Muscle layer of duodenum (tissue), 2 donors: ENCODE results near the gene MAP7.

Experiments
- H3K27ac ChIP-seq: one replicate; pipeline ENCODE4 v1.7.0; 2013; ENCODE audit warnings: mild to moderate bottlenecking, low read length
- H3K27me3 ChIP-seq: one replicate; pipeline ENCODE4 v1.7.0; 2013; ENCODE audit warnings: low read depth, mild to moderate bottlenecking, control low read depth, low read length
- H3K36me3 ChIP-seq, 2 donors: one replicate each; pipeline ENCODE4 v1.7.0; 2013; ENCODE audit warnings: low read length in 2 of 2, control low read depth in 1 of 2, mild to moderate bottlenecking in 1 of 2; ENCODE audit not compliant: insufficient read depth in 2 of 2, control insufficient read depth in 1 of 2
- H3K4me1 ChIP-seq, 2 donors: one replicate each; pipeline ENCODE4 v1.7.0; 2013; ENCODE audit warnings: low read length in 2 of 2, mild to moderate bottlenecking in 2 of 2, control low read depth in 1 of 2, moderate library complexity in 1 of 2; ENCODE audit not compliant: insufficient read depth in 2 of 2, control insufficient read depth in 1 of 2
- H3K4me3 ChIP-seq, 2 donors: one replicate each; pipeline ENCODE4 v1.7.0; 2013; ENCODE audit warnings: low read length in 2 of 2, low read depth in 1 of 2, mild to moderate bottlenecking in 1 of 2
- H3K9me3 ChIP-seq, 2 donors: one replicate each; pipeline ENCODE4 v1.7.0; 2013; ENCODE audit warnings: low read length in 2 of 2, control low read depth in 1 of 2, mild to moderate bottlenecking in 1 of 2; ENCODE audit not compliant: control insufficient read depth in 1 of 2
- donor health status: healthy.

MAP7 gene

GRCh38 chr6:136371959-136372358 is 178.3 kb downstream of the MAP7 start:
- H3K27me3 ChIP-seq = no peaks in the 10 kb centered on the region
- no peaks in the 10 kb centered on the region for H3K36me3 ChIP-seq
- H3K27ac ChIP-seq = no peak overlapping the region
- no peak overlapping the region for H3K4me3 ChIP-seq
- H3K4me1 ChIP-seq = no peaks in the 10 kb centered on the region
- H3K9me3 ChIP-seq = no peaks in the 10 kb centered on the region

- Histone ChIP-seq H3K9me3 (no peaks in the 10 kb centered on the region), H3K36me3 (no peaks in the 10 kb centered on the region), H3K4me3 (no peak overlapping the region), H3K4me1 (peaks cover under 1 to 4% of the 10 kb centered on the region in 2 donors), H3K27me3 (no peaks in the 10 kb centered on the region), H3K27ac (no peak overlapping the region)
Observed at GRCh38 chr6:136370988-136371728, 179.1 kb downstream of the MAP7 start.

GRCh38 chr6:136365776-136366354 is 184.4 kb downstream of the MAP7 start:
- Histone ChIP-seq H3K4me3 (no peak overlapping the region), H3K27ac (no peak overlapping the region), H3K4me1 (peaks cover 5 to 6% of the 10 kb centered on the region in 2 donors), H3K36me3 (peaks cover 0 to 5% of the 10 kb centered on the region in 2 donors), H3K9me3 (no peaks in the 10 kb centered on the region), H3K27me3 (no peaks in the 10 kb centered on the region)

- Histone ChIP-seq H3K9me3 (no peaks in the 10 kb centered on the region), H3K36me3 (peaks cover 0 to 8% of the 10 kb centered on the region in 2 donors), H3K4me3 (no peak overlapping the region), H3K4me1 (peaks cover 5 to 6% of the 10 kb centered on the region in 2 donors), H3K27me3 (no peaks in the 10 kb centered on the region), H3K27ac (no peak overlapping the region)
Observed at GRCh38 chr6:136362421-136363356, 187.5 kb downstream of the MAP7 start.

GRCh38 chr6:136361787-136362186 is 188.4 kb downstream of the MAP7 start:
- Histone ChIP-seq H3K27ac (no peak overlapping the region), H3K9me3 (no peaks in the 10 kb centered on the region), H3K36me3 (peaks cover 0 to 8% of the 10 kb centered on the region in 2 donors)

GRCh38 chr6:136360783-136361182 is 189.4 kb downstream of the MAP7 start:
- H3K36me3 ChIP-seq = peaks cover 0 to 8% of the 10 kb centered on the region in 2 donors
- H3K9me3 ChIP-seq = no peaks in the 10 kb centered on the region
- no peak overlapping the region for H3K27ac ChIP-seq
- H3K4me1 ChIP-seq = peaks cover 0 to under 1% of the 10 kb centered on the region in 2 donors
- no peaks in the 10 kb centered on the region for H3K27me3 ChIP-seq
- no peak overlapping the region for H3K4me3 ChIP-seq

More at GRCh38 chr6:136361787-136362186, 188.4 kb downstream of the MAP7 start:
- H3K27me3 ChIP-seq = no peaks in the 10 kb centered on the region
- H3K4me1 ChIP-seq = peaks cover 5 to 6% of the 10 kb centered on the region in 2 donors
- H3K4me3 ChIP-seq = no peak overlapping the region

- no peaks in the 10 kb centered on the region for H3K4me1 ChIP-seq
- no peaks in the 10 kb centered on the region for H3K27me3 ChIP-seq
- H3K27ac ChIP-seq = no peak overlapping the region
- H3K9me3 ChIP-seq = no peaks in the 10 kb centered on the region
- H3K4me3 ChIP-seq = no peak overlapping the region
- peaks cover 0 to 8% of the 10 kb centered on the region in 2 donors for H3K36me3 ChIP-seq
Observed at GRCh38 chr6:136359851-136360250, 190.4 kb downstream of the MAP7 start.

GRCh38 chr6:136351518-136352110 is 198.6 kb downstream of the MAP7 start:
- Histone ChIP-seq H3K36me3 (no peaks in the 10 kb centered on the region), H3K9me3 (no peaks in the 10 kb centered on the region), H3K4me3 (no peak overlapping the region), H3K4me1 (peaks cover 0 to 11% of the 10 kb centered on the region in 2 donors), H3K27me3 (no peaks in the 10 kb centered on the region), H3K27ac (no peak overlapping the region)

GRCh38 chr6:136350914-136351313 is 199.3 kb downstream of the MAP7 start:
- Histone ChIP-seq H3K27me3 (no peaks in the 10 kb centered on the region), H3K27ac (no peak overlapping the region), H3K4me3 (no peak overlapping the region), H3K9me3 (no peaks in the 10 kb centered on the region), H3K36me3 (no peaks in the 10 kb centered on the region), H3K4me1 (peaks cover 0 to 11% of the 10 kb centered on the region in 2 donors)

- Histone ChIP-seq H3K4me1 (peaks cover 0 to 11% of the 10 kb centered on the region in 2 donors), H3K36me3 (peaks cover 0 to 5% of the 10 kb centered on the region in 2 donors), H3K27me3 (no peaks in the 10 kb centered on the region), H3K9me3 (no peaks in the 10 kb centered on the region), H3K4me3 (no peak overlapping the region), H3K27ac (no peak overlapping the region)
Observed at GRCh38 chr6:136347847-136348246, 202.4 kb downstream of the MAP7 start.

GRCh38 chr6:136345145-136345544 is 205.1 kb downstream of the MAP7 start:
- H3K4me3 ChIP-seq = no peak overlapping the region
- peaks cover 0 to 5% of the 10 kb centered on the region in 2 donors for H3K36me3 ChIP-seq
- H3K9me3 ChIP-seq = no peaks in the 10 kb centered on the region
- H3K27ac ChIP-seq = no peak overlapping the region
- no peaks in the 10 kb centered on the region for H3K4me1 ChIP-seq
- H3K27me3 ChIP-seq = no peaks in the 10 kb centered on the region
